Tibial nerve (tissue), 4 donors: ENCODE measurements around the gene TRHDE.

Experiments
- EP300 ChIP-seq, 2 donors: sonication (generic); formaldehyde crosslinking; IDR thresholded peaks; one replicate each; pipeline ENCODE4 v1.6.1; 2017; ENCODE audit warnings: antibody characterized with exemption in 2 of 2, mild to moderate bottlenecking in 1 of 2
- POLR2A ChIP-seq, 2 donors: fragments of 450-650 bp; IDR thresholded peaks; one replicate each; pipeline ENCODE4 v1.6.1; 2017; ENCODE audit warnings: antibody characterized with exemption in 2 of 2, mild to moderate bottlenecking in 2 of 2, moderate library complexity in 2 of 2
- TF ChIP-seq, protein P1 (sequence below), 5 experiments: fragments of 200-600 bp in 3 of 5; fragments of 450-650 bp in 2 of 5; sonication (generic) in 3 of 5; IDR thresholded peaks; one replicate each; pipeline ENCODE4 v1.5.1; 2016 to 2019; ENCODE audit warnings: antibody characterized with exemption in 5 of 5, mild to moderate bottlenecking in 3 of 5, moderate library complexity in 2 of 5

- TF ChIP-seq POLR2A (IDR thresholded peaks at IDR 0.05): no peak
- TF ChIP-seq, protein P1, sequence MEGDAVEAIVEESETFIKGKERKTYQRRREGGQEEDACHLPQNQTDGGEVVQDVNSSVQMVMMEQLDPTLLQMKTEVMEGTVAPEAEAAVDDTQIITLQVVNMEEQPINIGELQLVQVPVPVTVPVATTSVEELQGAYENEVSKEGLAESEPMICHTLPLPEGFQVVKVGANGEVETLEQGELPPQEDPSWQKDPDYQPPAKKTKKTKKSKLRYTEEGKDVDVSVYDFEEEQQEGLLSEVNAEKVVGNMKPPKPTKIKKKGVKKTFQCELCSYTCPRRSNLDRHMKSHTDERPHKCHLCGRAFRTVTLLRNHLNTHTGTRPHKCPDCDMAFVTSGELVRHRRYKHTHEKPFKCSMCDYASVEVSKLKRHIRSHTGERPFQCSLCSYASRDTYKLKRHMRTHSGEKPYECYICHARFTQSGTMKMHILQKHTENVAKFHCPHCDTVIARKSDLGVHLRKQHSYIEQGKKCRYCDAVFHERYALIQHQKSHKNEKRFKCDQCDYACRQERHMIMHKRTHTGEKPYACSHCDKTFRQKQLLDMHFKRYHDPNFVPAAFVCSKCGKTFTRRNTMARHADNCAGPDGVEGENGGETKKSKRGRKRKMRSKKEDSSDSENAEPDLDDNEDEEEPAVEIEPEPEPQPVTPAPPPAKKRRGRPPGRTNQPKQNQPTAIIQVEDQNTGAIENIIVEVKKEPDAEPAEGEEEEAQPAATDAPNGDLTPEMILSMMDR (IDR thresholded peaks at IDR 0.05): no peak
- TF ChIP-seq EP300 (IDR thresholded peaks at IDR 0.05): no peak
Observed at GRCh38 chr12:72465155-72465554, 193.0 kb downstream of the TRHDE start.
